Measurements from ENCODE around the gene TBCCD1.
"Not testable (repeated sequence)": the region's sequence is repeated elsewhere in the genome, so short reads cannot be mapped to it uniquely, and the experiment has no call there.

TBCCD1 gene

GRCh38 chr3:186516646-186517045 is 50.5 kb downstream of the TBCCD1 start:
- no peak for DNase-seq (ENCODE audit: low spot score)

- no peak for DNase-seq (ENCODE audit: low spot score)
Measured at GRCh38 chr3:186515125-186515524, 52.0 kb downstream of the TBCCD1 start.

- peak; percentile 6 for DNase-seq (ENCODE audit: low spot score)
Measured at GRCh38 chr3:186514296-186515002, 52.7 kb downstream of the TBCCD1 start.

GRCh38 chr3:186513386-186513785 is 53.8 kb downstream of the TBCCD1 start:
- no peak for DNase-seq (ENCODE audit: low spot score)

- DNase-seq (ENCODE audit: low spot score): no peak
Measured at GRCh38 chr3:186512570-186513302, 54.4 kb downstream of the TBCCD1 start.

- DNase-seq (ENCODE audit: low spot score): no peak
Measured at GRCh38 chr3:186511702-186512101, 55.4 kb downstream of the TBCCD1 start.

- DNase-seq (ENCODE audit: low spot score): no peak
Measured at GRCh38 chr3:186511245-186511644, 55.9 kb downstream of the TBCCD1 start.

GRCh38 chr3:186510374-186511079 is 56.6 kb downstream of the TBCCD1 start:
- no peak for DNase-seq (ENCODE audit: low spot score)

GRCh38 chr3:186509423-186509822 is 57.7 kb downstream of the TBCCD1 start:
- no peak for DNase-seq (ENCODE audit: low spot score)

GRCh38 chr3:186506857-186507256 is 60.3 kb downstream of the TBCCD1 start:
- DNase-seq (ENCODE audit: low spot score): no peak

- no peak for DNase-seq (ENCODE audit: low spot score)
Measured at GRCh38 chr3:186506191-186506739, 60.9 kb downstream of the TBCCD1 start.

- no peak for DNase-seq (ENCODE audit: low spot score)
Measured at GRCh38 chr3:186502966-186503712, 64.0 kb downstream of the TBCCD1 start.

- DNase-seq (ENCODE audit: low spot score): no peak
Measured at GRCh38 chr3:186502138-186502948, 64.8 kb downstream of the TBCCD1 start.

- DNase-seq (ENCODE audit: low spot score): not testable (repeated sequence)
Measured at GRCh38 chr3:186499949-186500348, 67.2 kb downstream of the TBCCD1 start.

- DNase-seq (ENCODE audit: low spot score): not testable (repeated sequence)
Measured at GRCh38 chr3:186498022-186498421, 69.1 kb downstream of the TBCCD1 start.

- no peak for DNase-seq (ENCODE audit: low spot score)
Measured at GRCh38 chr3:186497608-186498007, 69.5 kb downstream of the TBCCD1 start.

- DNase-seq (ENCODE audit: low spot score): no peak
Measured at GRCh38 chr3:186496635-186497034, 70.5 kb downstream of the TBCCD1 start.
